HG03175 (cell line): ENCODE results near the gene FAM43A.

ENCODE experiments used
- ATAC-seq: cut with Tn5 transposase; IDR thresholded peaks from one replicate; pipeline ENCODE4 v1.9.1; 2021; ENCODE audit warnings: mild to moderate bottlenecking, moderate library complexity; ENCODE audit not compliant: unreplicated experiment

Gene FAM43A

GRCh38 chr3:194685718-194686413, at the start of gene FAM43A:
TSS of gene FAM43A (plus strand) at chr3:194685883. CDS start at chr3:194686827, 944 bp downstream.
- ATAC-seq, result peak; percentile 33

GRCh38 chr3:194637066-194637465, 48.6 kb upstream of the FAM43A start:
- ATAC-seq, result no peak

- ATAC-seq, result no peak
Observed at GRCh38 chr3:194637541-194638400, 47.9 kb upstream of the FAM43A start.

- no peak for ATAC-seq
Observed at GRCh38 chr3:194638991-194639605, 46.6 kb upstream of the FAM43A start.

- no peak for ATAC-seq
Observed at GRCh38 chr3:194640829-194641228, 44.9 kb upstream of the FAM43A start.

GRCh38 chr3:194642769-194643168, 42.9 kb upstream of the FAM43A start:
- no peak for ATAC-seq

- ATAC-seq, result no peak
Observed at GRCh38 chr3:194647747-194648146, 37.9 kb upstream of the FAM43A start.

GRCh38 chr3:194654443-194654842, 31.2 kb upstream of the FAM43A start:
- ATAC-seq, result peak; percentile 85

- no peak for ATAC-seq
Observed at GRCh38 chr3:194657439-194657838, 28.2 kb upstream of the FAM43A start.

GRCh38 chr3:194658477-194659242, 27.0 kb upstream of the FAM43A start:
- ATAC-seq, result no peak

GRCh38 chr3:194659778-194660177, 25.9 kb upstream of the FAM43A start:
- no peak for ATAC-seq

GRCh38 chr3:194661374-194661773, 24.3 kb upstream of the FAM43A start:
- ATAC-seq, result no peak

- ATAC-seq, result no peak
Observed at GRCh38 chr3:194661946-194662345, 23.7 kb upstream of the FAM43A start.

- ATAC-seq, result no peak
Observed at GRCh38 chr3:194664857-194665256, 20.8 kb upstream of the FAM43A start.

GRCh38 chr3:194667363-194667762, 18.3 kb upstream of the FAM43A start:
- no peak for ATAC-seq

- ATAC-seq, result peak; percentile 20
Observed at GRCh38 chr3:194671511-194671899, 14.2 kb upstream of the FAM43A start.

- ATAC-seq, result peak; percentile 85
Observed at GRCh38 chr3:194671900-194672808, 13.5 kb upstream of the FAM43A start, which contains the start of gene LSG1. TSS of gene LSG1 (minus strand) at chr3:194672191. CDS start at chr3:194672162, 29 bp downstream.

GRCh38 chr3:194672876-194673275, 12.8 kb upstream of the FAM43A start:
- no peak for ATAC-seq

- no peak for ATAC-seq
Observed at GRCh38 chr3:194673761-194674160, 11.9 kb upstream of the FAM43A start.
